ENCODE data around the gene UMODL1.

Gene UMODL1

DNA sequence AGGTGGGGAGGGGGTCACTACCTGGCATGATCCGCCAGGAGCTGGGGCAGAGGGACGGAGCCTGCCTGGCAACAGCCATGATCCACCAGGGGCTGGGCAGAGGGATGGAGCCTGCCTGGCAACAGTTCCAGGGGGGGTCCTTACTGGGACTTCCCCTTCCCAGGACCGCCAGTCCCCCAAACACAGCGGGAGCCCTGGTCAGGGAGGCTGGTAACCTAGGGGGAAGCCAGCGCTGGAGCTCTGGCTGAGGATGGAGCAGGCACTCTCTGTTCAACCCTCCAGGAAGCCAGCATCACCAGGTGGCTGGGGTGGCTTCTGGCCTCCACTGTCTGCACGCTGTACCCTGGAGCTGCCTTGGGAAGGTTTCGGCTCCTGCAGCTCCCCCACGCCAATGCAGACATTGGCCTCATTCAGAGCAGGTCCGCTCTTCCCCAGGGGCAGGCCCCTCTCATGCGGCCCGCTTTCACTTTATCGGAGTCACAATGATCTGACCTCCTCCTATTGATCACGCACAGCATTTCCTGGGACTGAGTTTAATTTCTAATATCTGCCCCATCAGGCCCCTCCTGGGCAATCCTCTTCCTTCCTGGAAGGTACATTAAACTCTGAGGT lies 79.5 kb downstream of the UMODL1 start:
- Mint-ChIP-seq H3K27ac (peak overlapping the region in 2 of 3 experiments; percentile 49 to 83), H3K27me3 (ENCODE audit: low read depth) (peaks cover 10% of the 10 kb centered on the region), H3K4me1 (peaks cover 45% of the 10 kb centered on the region), H3K9me3 (no peaks in the 10 kb centered on the region), H3K36me3 (ENCODE audit: low read depth) (no peaks in the 10 kb centered on the region), H3K4me3 (no peak overlapping the region)
- no peak for TF ChIP-seq CTCF (IDR thresholded peaks at IDR 0.05; ENCODE audit: unreplicated experiment in 3 of 3)

DNA sequence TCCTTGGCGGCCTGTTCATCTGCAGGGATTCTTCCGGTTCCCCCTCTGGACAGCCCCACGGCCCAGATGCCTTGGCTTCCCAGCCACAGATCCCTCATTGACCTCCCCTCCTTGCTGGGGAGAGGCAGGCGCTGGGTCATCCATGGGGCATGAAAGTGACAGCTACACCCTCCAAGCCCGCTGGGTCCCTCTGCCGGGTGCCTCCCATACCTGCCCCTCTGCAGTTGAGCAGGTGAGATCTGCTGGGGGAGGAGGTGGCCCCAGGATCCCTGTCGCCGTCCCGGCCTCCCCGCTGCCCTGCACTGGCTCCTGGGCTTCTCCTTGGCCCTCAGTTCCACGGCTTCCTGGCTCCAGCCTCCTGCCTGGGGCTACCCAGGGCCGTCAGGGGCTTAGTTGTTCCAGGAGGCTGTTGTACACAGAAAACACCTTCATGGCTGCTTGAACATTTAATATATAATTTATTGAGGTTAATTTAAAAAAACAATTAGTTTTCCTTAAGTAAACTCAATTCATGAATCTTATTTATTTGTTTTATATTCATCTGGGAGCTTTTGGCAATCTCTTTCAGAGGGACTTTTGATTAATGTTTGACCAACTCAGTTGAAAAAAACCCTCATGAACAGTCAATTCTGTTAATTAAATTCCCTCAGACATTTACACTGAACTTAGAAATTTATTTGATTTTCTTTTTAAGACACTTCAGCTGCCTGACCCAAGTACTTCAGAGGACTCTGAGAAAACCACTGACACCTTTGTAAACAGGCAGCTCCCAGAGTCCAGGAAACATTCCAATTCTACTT lies 80.2 kb downstream of the UMODL1 start:
- no peaks in the 10 kb centered on the region for H3K36me3 Mint-ChIP-seq (ENCODE audit: low read depth)
- peaks cover 48% of the 10 kb centered on the region for H3K4me1 Mint-ChIP-seq
- H3K27ac Mint-ChIP-seq: peak overlapping the region; percentile 70 to 91 (median 81)
- H3K9me3 Mint-ChIP-seq: no peaks in the 10 kb centered on the region
- peaks cover 4% of the 10 kb centered on the region for H3K27me3 Mint-ChIP-seq (ENCODE audit: low read depth)
- no peak for TF ChIP-seq CTCF (IDR thresholded peaks at IDR 0.05; ENCODE audit: unreplicated experiment in 3 of 3)
- H3K4me3 Mint-ChIP-seq: no peak overlapping the region

DNA sequence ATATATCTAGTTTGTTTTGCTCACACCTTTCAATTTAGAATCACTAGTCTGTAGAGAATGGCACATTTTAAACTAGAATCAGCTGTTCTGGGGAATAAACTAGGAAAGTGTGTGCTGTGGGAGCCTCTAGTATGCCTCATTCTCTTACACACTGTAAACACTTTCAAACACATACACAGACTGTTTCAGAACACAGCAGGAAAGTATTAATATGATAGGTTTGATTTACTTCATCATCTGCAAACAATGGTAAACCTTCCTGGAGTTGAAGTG lies 80.8 kb downstream of the UMODL1 start:
- Mint-ChIP-seq H3K27ac (peak overlapping the region; percentile 70 to 91 (median 81)), H3K27me3 (ENCODE audit: low read depth) (peaks cover 6% of the 10 kb centered on the region), H3K4me1 (peaks cover 50% of the 10 kb centered on the region), H3K36me3 (ENCODE audit: low read depth) (no peaks in the 10 kb centered on the region), H3K9me3 (no peaks in the 10 kb centered on the region), H3K4me3 (no peak overlapping the region)
- TF ChIP-seq CTCF (IDR thresholded peaks at IDR 0.05; ENCODE audit: unreplicated experiment in 3 of 3): no peak

DNA sequence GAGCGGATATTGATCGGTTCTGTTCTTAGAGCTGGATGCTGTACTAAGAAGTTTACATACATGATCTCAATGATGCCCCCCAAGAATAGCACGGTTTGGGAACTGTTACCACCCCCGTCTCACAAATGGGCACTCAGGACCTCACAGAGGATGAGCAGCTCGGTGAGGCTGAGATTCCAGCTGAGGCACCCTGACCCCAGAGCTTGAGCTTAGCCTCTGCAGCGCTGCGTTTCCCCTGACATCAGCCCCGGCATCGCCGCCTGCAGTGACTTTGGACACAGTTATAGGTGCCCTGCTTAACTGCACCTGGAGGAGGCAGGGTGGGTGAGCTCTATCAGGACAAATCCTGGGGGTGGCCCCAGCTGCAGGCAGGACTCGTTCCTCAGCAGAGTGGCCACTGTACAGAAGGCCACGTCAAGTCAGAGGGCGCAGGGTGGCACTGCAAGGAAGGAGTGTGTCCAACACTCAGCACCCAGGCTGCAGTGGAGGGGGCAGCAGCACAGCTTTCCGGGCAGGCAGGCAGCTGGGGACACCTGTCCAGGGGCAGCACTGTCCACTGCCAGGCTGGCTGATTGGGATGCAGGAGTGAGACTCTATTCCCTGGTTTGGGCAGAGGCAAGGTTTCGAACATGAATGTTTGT lies 82.0 kb downstream of the UMODL1 start:
- Mint-ChIP-seq H3K27me3 (ENCODE audit: low read depth) (peaks cover 10% of the 10 kb centered on the region), H3K9me3 (no peaks in the 10 kb centered on the region), H3K4me1 (peaks cover 56% of the 10 kb centered on the region), H3K27ac (peak overlapping the region in 1 of 3 experiments; percentile 91), H3K4me3 (no peak overlapping the region), H3K36me3 (ENCODE audit: low read depth) (no peaks in the 10 kb centered on the region)
- TF ChIP-seq CTCF (IDR thresholded peaks at IDR 0.05; ENCODE audit: unreplicated experiment in 3 of 3): no peak

- Mint-ChIP-seq H3K9me3 (no peaks in the 10 kb centered on the region), H3K4me3 (no peak overlapping the region), H3K36me3 (ENCODE audit: low read depth) (no peaks in the 10 kb centered on the region), H3K4me1 (peaks cover 56% of the 10 kb centered on the region), H3K27ac (peak overlapping the region in 1 of 3 experiments; percentile 66), H3K27me3 (ENCODE audit: low read depth) (peaks cover 10% of the 10 kb centered on the region)
- no peak for TF ChIP-seq CTCF (IDR thresholded peaks at IDR 0.05; ENCODE audit: unreplicated experiment in 3 of 3)
Observed at GRCh38 chr21:42153746-42154145, 82.6 kb downstream of the UMODL1 start.
